A673 (cell line): Measurements from ENCODE around the gene MYO18A. TPM values are rescaled to one million over a fixed set of nuclear protein-coding genes. Genes with fewer than 3 reads are reported as not detected.
A peak's percentile ranks its signal among the peaks of the same experiment; 100 is the strongest.

ENCODE experiments used
- BruUV-seq: library from RNA; stranded (reverse); fragments of 400-500 nt; replicated peaks from 2 replicates; lab custom pipeline; 2021; lab: Mats Ljungman, UMichigan
- CTCF ChIA-PET: fragments of 300-600 bp; sonication (Branson Sonifier 250); formaldehyde crosslinking; loops from one replicate; lab custom pipeline; 2022; ENCODE audit warnings: antibody characterized with exemption; lab: Charles Lee
- POLR2A ChIA-PET: fragments of 300-600 bp; sonication (Branson Sonifier 250); formaldehyde crosslinking; loops from one replicate; lab custom pipeline; 2022; ENCODE audit warnings: antibody characterized with exemption; ENCODE audit not compliant: low non-redundant PET; lab: Charles Lee
- DNase-seq: peaks from one replicate; pipeline ENCODE4 v3.0.0-alpha.2; 2015; ENCODE audit warnings: low spot score
- H3K27ac ChIP-seq: fragments of 200-600 bp; sonication (generic); 2 replicates; pipeline ENCODE4 v1.5.1; 2016; ENCODE audit warnings: mixed run types, low read depth, mild to moderate bottlenecking, mixed read lengths, antibody characterized with exemption, low read length; ENCODE audit not compliant: poor library complexity, severe bottlenecking
- H3K27me3 ChIP-seq: fragments of 200-600 bp; sonication (generic); replicated peaks from 2 replicates; pipeline ENCODE4 v1.6.1; 2017; ENCODE audit warnings: mixed run types, low read depth, mild to moderate bottlenecking, mixed read lengths, antibody characterized with exemption, low read length; ENCODE audit not compliant: insufficient read depth, poor library complexity
- H3K36me3 ChIP-seq: fragments of 200-600 bp; sonication (generic); 2 replicates; pipeline ENCODE4 v1.6.1; 2016; ENCODE audit warnings: mixed run types, mild to moderate bottlenecking, mixed read lengths, antibody characterized with exemption, low read length; ENCODE audit not compliant: insufficient read depth, poor library complexity, severe bottlenecking
- H3K4me1 ChIP-seq: fragments of 200-600 bp; sonication (generic); 2 replicates; pipeline ENCODE4 v1.6.1; 2017; ENCODE audit warnings: mixed run types, mild to moderate bottlenecking, mixed read lengths, antibody characterized with exemption, low read length; ENCODE audit not compliant: insufficient read depth, poor library complexity, severe bottlenecking
- H3K4me3 ChIP-seq: fragments of 200-600 bp; sonication (generic); 2 replicates; pipeline ENCODE4 v1.5.1; 2016; ENCODE audit warnings: low read depth, mixed run types, mild to moderate bottlenecking, mixed read lengths, low read length; ENCODE audit not compliant: poor library complexity, severe bottlenecking
- H3K9me3 ChIP-seq: fragments of 200-600 bp; sonication (generic); 2 replicates; pipeline ENCODE4 v1.6.1; 2016; ENCODE audit warnings: mixed run types, low read depth, mild to moderate bottlenecking, mixed read lengths, antibody characterized with exemption, low read length; ENCODE audit not compliant: poor library complexity, severe bottlenecking
- CTCF ChIP-seq: fragments of 300-800, 200-600 bp; sonication (generic); conservative IDR thresholded peaks from 2 replicates; pipeline ENCODE4 v1.5.1; 2017; ENCODE audit warnings: low read depth, mild to moderate bottlenecking, antibody characterized with exemption, low read length, moderate library complexity, mixed read lengths
- EZH2 ChIP-seq: fragments of 200-600 bp; sonication (generic); IDR thresholded peaks from 2 replicates; pipeline ENCODE4 v1.6.1; 2017; ENCODE audit warnings: borderline replicate concordance, low read depth, mild to moderate bottlenecking, mixed read lengths, antibody characterized with exemption, low read length; ENCODE audit not compliant: poor library complexity, severe bottlenecking
- intact Hi-C: fragments of 100-400 bp; cut with micrococcal nuclease; formaldehyde crosslinking; loops from one replicate; pipeline ENCODE4 v1.10.0; 2022; ENCODE audit not compliant: unreplicated experiment
- total RNA-seq: library from RNA; stranded (reverse); gene quantifications from 2 replicates; pipeline ENCODE4 v1.2.3, GENCODE V29; 2021

Gene MYO18A
- total RNA-seq, 1 experiment from 2014 or later: 26.6 TPM

GRCh38 chr17:29197516-29198272, 17.5 kb upstream of the MYO18A start:
- DNase-seq: no peak
- Histone ChIP-seq H3K36me3 (no peaks in the 10 kb centered on the region), H3K9me3 (no peaks in the 10 kb centered on the region), H3K4me3 (no peak overlapping the region), H3K27me3 (no peaks in the 10 kb centered on the region), H3K4me1 (peaks cover 21% of the 10 kb centered on the region), H3K27ac (no peak overlapping the region)
- TF ChIP-seq CTCF (no peak), EZH2 (no peak)
- intact Hi-C loops: no loop called here
- ChIA-PET POLR2A (no interaction called here), CTCF (interaction anchor here (0.6 kb wide), 1 partner anchor 153 kb away, joined by 4 read pairs; no protein-coding TSS in a partner anchor)
- no TSS peak for BruUV-seq

GRCh38 chr17:29196769-29197515, 16.7 kb upstream of the MYO18A start:
- ChIA-PET POLR2A (no interaction called here), CTCF (no interaction called here)
- BruUV-seq: no TSS peak
- intact Hi-C loops: no loop called here
- TF ChIP-seq EZH2 (no peak), CTCF (no peak)
- Histone ChIP-seq H3K4me3 (no peak overlapping the region), H3K9me3 (no peaks in the 10 kb centered on the region), H3K27ac (no peak overlapping the region), H3K27me3 (no peaks in the 10 kb centered on the region), H3K4me1 (peaks cover 21% of the 10 kb centered on the region), H3K36me3 (no peaks in the 10 kb centered on the region)
- no peak for DNase-seq

- H3K4me1 ChIP-seq: peaks cover 21% of the 10 kb centered on the region
- H3K27ac ChIP-seq: peak overlapping the region; percentile 49
- ChIA-PET POLR2A (no interaction called here), CTCF (interaction anchor here (0.6 to 1.7 kb wide), 3 partner anchors 15 to 47 kb away, joined by 4 to 6 read pairs (median 5); partner anchors contain the start of gene MYO18A)
- H3K36me3 ChIP-seq: no peaks in the 10 kb centered on the region
- no TSS peak for BruUV-seq
- intact Hi-C loops: no loop called here
- no peak for TF ChIP-seq EZH2
- no peak for TF ChIP-seq CTCF
- DNase-seq: peak; percentile 92
- H3K4me3 ChIP-seq: no peak overlapping the region
- H3K27me3 ChIP-seq: no peaks in the 10 kb centered on the region
- no peaks in the 10 kb centered on the region for H3K9me3 ChIP-seq
Measured at GRCh38 chr17:29195465-29196081, 15.4 kb upstream of the MYO18A start.
